ENCODE measurements around the gene MEGF11.

MEGF11 gene

GRCh38 chr15:66047321-66048024 lies 206.1 kb downstream of the MEGF11 start:
- no peak overlapping the region for H3K4me3 ChIP-seq (replicated peaks; ENCODE audit: insufficient read depth, low read length)
- H3K27me3 ChIP-seq (ENCODE audit: insufficient read depth, poor library complexity, severe bottlenecking), result no peaks in the 10 kb centered on the region
- TF ChIP-seq SPI1 (IDR thresholded peaks at IDR 0.05; ENCODE audit: borderline replicate concordance, low read depth) (no peak), REST (IDR thresholded peaks at IDR 0.05; ENCODE audit: insufficient replicate concordance, low read depth) (no peak), GABPA (IDR thresholded peaks at IDR 0.05; ENCODE audit: low read depth) (no peak), POLR2AphosphoS5 (IDR thresholded peaks at IDR 0.05; ENCODE audit: low read depth) (no peak)
- no peak for DNase-seq (ENCODE audit: low read depth in 1 of 2, low spot score in 1 of 2)
- no peak overlapping the region for H3K27ac ChIP-seq (replicated peaks)

- no peak for DNase-seq (ENCODE audit: low read depth in 1 of 2, low spot score in 1 of 2)
- no peaks in the 10 kb centered on the region for H3K27me3 ChIP-seq (ENCODE audit: insufficient read depth, poor library complexity, severe bottlenecking)
- no peak overlapping the region for H3K4me3 ChIP-seq (replicated peaks; ENCODE audit: insufficient read depth, low read length)
- no peak for TF ChIP-seq CTCF (IDR thresholded peaks at IDR 0.05; ENCODE audit: insufficient read depth, low read length)
- TF ChIP-seq POLR2AphosphoS5 (IDR thresholded peaks at IDR 0.05; ENCODE audit: low read depth), result no peak
- no peak for TF ChIP-seq SPI1 (IDR thresholded peaks at IDR 0.05; ENCODE audit: borderline replicate concordance, low read depth)
- no peak for TF ChIP-seq GABPA (IDR thresholded peaks at IDR 0.05; ENCODE audit: low read depth)
- TF ChIP-seq REST (IDR thresholded peaks at IDR 0.05; ENCODE audit: insufficient replicate concordance, low read depth), result no peak
- H3K27ac ChIP-seq (replicated peaks), result no peak overlapping the region
Measured at GRCh38 chr15:66046751-66047150, 206.8 kb downstream of the MEGF11 start.

GRCh38 chr15:66046326-66046725 lies 207.2 kb downstream of the MEGF11 start:
- H3K4me3 ChIP-seq (replicated peaks; ENCODE audit: insufficient read depth, low read length), result no peak overlapping the region
- TF ChIP-seq POLR2AphosphoS5 (IDR thresholded peaks at IDR 0.05; ENCODE audit: low read depth) (no peak), REST (IDR thresholded peaks at IDR 0.05; ENCODE audit: insufficient replicate concordance, low read depth) (no peak), SPI1 (IDR thresholded peaks at IDR 0.05; ENCODE audit: borderline replicate concordance, low read depth) (no peak), CTCF (IDR thresholded peaks at IDR 0.05; ENCODE audit: insufficient read depth, low read length) (no peak), GABPA (IDR thresholded peaks at IDR 0.05; ENCODE audit: low read depth) (no peak)
- peaks cover 3% of the 10 kb centered on the region for H3K27me3 ChIP-seq (ENCODE audit: insufficient read depth, poor library complexity, severe bottlenecking)

More at GRCh38 chr15:66046326-66046725, 207.2 kb downstream of the MEGF11 start:
- no peak for DNase-seq (ENCODE audit: low read depth in 1 of 2, low spot score in 1 of 2)
- H3K27ac ChIP-seq (replicated peaks), result no peak overlapping the region
